Suprapubic skin (tissue), 3 donors: ENCODE measurements around the gene IMMT.

Experiments
- CTCF ChIP-seq, 2 donors: fragments of 200-600 bp in 1 of 2; fragments of 450-650 bp in 1 of 2; sonication (generic) in 1 of 2; IDR thresholded peaks; one replicate each; pipeline ENCODE4 v1.5.1; 2016 to 2019; ENCODE audit warnings: antibody characterized with exemption in 2 of 2, mild to moderate bottlenecking in 1 of 2, moderate library complexity in 1 of 2
- EP300 ChIP-seq: sonication (generic); formaldehyde crosslinking; IDR thresholded peaks from one replicate; pipeline ENCODE4 v1.6.1; 2017; ENCODE audit warnings: antibody characterized with exemption

GRCh38 chr2:86201671-86202335 is 6.5 kb upstream of the IMMT start:
- TF ChIP-seq CTCF (IDR thresholded peaks at IDR 0.05) (no peak), EP300 (no peak)
